SW480 (cell line): ENCODE measurements around the gene PROCR.
A peak's percentile ranks its signal among the peaks of the same experiment; 100 is the strongest.
"Not testable (repeated sequence)": the region's sequence is repeated elsewhere in the genome, so short reads cannot be mapped to it uniquely, and the experiment has no call there.

Experiments
- DNase-seq: peaks from one replicate; pipeline ENCODE4 v3.0.0-alpha.2; 2016; ENCODE audit warnings: low spot score

Gene PROCR

DNA sequence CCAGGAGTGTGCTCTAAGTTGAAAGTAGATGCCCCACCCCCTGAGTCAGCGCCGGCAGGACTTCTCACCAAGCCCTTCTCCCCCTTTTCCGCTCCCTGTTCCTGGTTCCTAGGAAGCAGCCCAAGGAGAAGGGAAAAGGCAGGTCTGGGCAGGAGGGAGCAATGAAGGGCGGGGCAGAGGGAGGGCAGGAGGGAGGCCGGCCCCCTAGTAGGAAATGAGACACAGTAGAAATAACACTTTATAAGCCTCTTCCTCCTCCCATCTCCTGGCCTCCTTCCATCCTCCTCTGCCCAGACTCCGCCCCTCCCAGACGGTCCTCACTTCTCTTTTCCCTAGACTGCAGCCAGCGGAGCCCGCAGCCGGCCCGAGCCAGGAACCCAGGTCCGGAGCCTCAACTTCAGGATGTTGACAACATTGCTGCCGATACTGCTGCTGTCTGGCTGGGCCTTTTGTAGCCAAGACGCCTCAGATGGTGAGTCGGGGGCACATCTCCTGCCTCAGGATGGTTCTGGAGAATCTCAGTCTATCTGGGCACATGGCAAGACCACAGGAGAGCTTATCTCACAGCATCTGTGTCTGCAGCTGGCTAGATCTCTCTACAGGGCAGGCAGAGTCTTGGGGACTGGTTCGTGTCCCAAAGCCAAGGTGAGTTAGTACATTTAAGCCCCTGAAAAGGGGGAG lies at the start of gene PROCR:
Gene PROCR, plus strand, starts transcription at position 320 of the 681 bp plus-strand sequence. Its CDS starts 83 bp downstream, at position 403.
- peak; percentile 77 for DNase-seq

DNA sequence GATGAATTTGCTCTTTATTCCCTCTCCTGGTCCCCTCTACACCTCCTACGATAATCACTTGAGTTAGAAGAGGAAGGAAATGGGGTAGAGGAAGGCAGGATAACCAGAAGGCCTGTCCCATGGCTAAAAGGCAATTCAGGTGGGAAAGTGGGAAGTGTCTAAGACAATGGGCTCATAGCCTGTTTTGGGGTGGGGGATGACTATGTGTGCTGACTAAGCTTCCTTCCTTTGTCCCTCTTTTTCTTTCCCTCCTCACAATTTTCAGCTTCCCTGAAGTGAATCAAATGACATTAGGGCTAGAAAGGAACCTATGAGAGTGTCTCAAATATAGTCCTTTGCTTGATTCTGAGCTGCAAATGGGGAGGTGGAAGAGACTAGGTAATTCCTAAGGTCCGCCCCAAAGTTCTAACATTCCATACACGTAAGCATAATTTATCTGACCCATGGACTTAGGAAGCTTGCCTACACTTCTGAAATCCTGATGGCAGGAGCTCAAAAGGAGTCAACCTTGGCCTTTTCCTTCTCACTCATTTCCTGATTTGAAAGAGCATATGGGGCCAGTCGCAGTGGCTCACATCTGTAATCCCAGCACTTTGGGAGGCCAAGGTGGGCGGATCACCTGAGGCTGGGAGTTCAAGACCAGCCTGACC lies 49.0 kb upstream of the PROCR start:
- no peak for DNase-seq

DNA sequence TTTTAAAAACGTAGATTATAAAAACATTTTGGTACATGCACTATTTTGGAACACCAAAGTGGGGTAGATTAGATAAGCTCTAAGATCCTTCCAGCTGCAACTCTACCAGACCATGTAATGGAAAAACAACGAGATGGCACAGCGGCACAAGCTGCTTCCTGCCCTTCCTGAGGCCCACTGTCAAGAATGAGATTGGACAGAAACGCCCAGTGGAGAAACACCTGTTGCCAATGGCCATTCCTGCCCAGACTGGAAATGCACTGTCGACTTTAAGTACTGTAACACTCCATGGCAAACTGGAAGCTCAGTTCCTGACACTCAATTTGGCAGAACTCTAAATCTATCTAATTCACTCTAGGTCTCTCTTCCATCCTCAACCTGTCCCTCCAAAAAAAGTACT lies 46.1 kb upstream of the PROCR start:
- no peak for DNase-seq

DNA sequence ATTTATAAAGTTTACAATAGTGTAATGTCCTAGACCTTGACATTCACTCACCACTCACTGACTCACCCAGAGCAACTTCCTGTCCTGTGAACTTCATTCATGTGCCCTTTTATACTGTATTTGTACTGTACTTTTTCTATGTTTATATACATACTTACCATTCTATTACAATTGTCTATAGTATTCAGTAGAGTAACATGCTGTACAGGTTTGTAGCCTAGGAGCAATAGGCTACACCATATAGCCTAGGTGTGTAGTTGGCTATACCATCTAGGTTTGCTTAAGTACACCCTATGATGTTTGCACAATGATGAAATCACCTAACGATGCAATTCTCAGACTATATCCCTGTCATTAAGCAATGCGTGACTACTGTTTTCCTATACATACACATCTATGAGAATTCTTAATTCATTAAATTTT lies 42.2 kb upstream of the PROCR start:
- DNase-seq: peak; percentile 36

DNA sequence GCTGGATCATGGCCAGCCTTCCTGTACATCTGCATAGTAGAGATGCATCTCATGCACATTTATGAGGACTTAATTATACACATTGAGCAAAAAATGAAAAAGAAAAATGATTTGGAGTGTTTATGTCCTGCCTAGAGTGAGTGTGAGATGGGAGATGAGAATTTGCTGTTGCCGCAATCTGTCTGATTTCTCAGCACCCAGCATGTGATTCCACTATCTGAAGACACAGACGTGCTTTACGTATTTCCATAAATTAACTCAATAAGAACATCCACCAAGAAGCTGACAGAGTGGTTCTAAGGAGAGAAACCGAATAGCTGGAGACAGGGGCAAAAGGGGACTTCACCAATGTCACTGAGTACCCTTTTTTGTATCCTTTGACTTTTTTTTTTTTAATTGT lies 39.9 kb upstream of the PROCR start:
- DNase-seq: no peak

DNA sequence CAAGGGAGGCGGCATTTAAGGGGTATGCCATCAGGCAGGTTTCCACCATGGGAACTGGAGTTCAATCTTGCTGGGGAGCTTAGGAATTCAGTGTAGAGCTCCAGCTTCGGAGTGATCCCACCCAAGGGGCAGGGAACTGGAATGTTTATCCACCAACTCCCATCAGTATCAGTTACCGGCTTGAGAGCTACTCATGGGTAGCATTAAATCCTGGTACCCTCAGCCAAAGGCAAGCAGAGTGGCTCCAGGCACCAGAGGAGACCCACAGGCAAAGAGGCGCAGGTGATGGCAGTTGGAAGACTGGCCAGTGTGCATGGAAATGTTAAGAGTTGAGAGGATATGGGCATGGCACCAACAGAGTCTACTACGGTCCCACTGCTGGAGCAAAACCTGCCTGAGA lies 38.8 kb upstream of the PROCR start:
- no peak for DNase-seq

DNA sequence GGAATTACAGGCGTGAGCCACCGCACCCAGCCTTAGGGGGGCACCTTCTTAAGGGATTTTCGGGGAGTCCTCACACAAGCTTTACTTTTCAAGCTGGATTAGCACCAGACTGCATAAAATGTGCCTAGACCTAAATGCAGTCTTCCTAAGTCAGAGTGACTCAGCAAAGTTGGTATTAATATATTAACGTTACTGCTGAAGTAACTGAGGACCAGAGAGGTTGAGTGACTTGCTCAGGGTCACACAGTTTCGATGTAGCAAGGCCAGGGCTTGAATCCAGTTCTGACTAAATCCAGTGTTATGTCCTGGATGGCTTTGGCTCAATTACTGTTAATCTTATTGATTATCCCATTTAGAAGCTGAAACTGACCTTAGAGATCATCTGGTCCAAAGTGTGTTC lies 38.1 kb upstream of the PROCR start:
- no peak for DNase-seq

DNA sequence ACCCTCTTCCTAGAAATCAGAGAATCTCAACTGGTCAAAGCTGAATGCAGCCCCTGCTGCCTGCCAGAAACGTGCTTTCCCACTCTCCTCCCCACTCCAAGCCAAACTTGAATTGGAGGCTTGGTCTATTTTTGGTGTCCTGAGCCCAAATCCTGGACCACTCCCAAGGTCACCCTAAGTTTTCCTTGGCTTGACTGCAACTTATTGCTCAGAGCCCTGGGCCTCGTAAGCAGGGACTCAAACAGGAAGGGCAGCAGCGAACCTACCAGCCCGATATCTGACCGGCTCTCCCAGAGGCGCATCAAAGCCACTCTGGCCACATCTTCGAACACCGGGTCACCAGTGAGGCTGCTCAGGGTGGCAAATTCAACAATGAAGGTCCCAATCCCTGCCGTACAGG lies 37.4 kb upstream of the PROCR start:
- no peak for DNase-seq

DNA sequence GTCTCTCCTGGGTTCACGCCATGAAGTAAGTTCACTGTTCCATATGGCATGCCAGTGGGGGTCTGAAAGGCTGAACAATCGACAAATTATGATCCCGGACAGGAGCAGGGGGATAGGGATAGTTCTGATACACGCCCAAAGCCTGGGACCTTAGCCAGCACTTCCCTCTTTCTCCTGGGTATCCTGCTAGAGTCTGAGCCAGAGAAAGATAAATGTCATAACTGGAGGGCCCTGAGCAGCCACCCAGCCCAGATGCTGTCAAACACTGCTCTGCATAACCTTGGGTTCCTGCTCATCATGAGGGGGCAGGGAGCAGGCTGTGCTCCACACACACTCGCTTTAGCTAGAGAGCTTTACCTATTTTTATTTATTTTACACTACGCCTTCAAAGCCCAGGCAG lies 37.0 kb upstream of the PROCR start:
- no peak for DNase-seq

DNA sequence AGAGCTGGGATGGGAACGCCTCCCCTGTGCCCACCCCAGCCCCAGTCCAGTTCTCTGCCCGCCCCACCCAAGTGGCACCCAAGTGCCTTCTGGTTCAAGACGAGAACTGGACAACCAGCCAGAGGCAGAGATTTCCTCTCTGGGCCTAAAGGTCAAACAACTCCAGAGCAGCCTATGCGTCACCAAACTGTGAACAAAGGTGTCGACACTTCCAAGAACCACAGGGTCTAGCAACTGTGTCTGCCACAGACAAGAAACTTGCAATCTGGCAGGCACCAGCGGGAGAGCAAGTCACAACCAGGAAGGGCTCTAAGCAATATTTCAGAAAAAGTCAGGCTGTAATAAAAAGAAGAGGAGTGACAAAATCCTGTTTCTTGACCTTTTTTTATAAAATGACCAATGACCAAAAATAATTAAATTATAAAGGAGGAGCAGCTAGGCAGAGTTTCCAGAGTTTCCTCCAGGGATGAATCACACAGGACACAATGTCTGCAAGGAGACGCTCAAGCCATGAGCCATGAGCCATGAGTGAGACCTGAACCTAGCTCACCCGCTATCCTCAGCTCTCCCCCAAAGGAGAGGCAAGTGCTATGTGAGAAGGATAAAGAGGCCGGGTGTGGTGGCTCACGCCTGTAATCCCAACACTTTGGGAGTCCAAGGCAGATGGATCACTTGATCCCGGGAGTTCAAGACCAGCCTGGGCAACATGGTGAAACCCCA lies 35.8 kb upstream of the PROCR start:
- DNase-seq: no peak

DNA sequence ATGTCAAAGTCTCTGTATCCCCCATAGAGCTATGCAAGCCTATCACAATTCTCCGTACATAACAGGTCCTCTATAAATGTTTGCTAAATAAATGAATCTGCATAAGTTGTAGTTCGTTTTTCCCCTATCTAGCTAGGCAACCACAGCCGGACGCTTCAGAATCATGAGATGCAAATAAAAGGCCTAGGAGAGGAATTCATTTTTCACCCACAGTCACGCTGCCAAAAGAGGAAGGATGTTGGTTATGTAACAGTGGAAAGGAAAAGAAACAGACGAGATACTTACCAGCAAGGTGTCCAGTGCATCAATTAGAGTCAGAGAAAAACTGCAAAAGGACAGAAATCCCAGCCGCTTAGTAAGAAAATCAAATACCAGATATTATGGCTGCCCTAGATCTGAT lies 27.2 kb upstream of the PROCR start:
- DNase-seq: no peak

DNA sequence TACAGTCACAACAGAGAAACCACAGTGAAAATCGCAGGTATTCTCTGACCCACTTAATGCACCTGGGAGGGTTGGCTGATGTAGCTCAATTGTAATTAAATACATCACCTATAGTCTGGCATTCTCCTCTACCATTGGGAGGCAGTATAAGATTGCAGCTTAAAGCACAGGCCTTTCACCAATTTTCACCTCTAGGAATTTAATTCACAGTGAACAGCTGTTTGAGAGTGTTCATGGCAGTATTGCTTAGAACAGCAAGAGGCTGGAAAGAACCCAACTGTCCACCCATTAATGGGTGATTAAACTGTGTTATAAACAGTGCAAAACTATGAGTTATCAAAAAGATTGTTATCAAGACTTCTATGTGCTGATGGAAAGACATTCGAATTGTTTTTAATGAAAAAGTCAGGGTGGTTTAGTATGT lies 26.7 kb upstream of the PROCR start:
- peak; percentile 85 for DNase-seq

DNA sequence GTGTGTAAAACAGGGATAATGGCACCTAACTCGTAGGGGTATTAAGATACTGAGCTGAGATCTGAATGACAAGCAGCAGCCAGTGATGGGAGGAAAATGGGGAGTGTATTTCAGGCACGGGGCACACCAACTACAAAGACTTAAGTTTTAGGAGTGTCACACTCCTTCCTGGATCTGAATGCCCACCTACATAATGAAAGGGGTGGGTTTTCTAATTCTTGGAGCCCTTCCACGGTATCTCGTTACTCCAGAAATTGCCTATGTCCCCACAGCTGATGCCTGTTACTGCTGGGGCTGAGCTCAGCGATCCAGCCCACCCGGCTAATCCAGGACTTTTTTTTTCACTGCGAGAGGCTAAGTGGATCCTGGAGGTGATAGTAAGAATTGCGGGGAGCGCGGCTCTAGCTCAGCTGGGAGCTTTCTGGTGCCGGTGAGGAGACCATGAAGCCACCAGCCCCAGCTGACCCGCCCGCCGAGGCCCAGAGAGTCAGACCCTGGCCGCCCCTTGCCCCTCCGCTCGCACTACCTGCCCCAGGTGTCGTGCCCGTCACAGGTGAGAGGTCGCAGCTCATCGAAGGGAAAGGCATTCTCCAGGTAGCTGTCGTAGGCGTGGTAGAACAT lies 25.5 kb upstream of the PROCR start:
- DNase-seq: peak; percentile 78

DNA sequence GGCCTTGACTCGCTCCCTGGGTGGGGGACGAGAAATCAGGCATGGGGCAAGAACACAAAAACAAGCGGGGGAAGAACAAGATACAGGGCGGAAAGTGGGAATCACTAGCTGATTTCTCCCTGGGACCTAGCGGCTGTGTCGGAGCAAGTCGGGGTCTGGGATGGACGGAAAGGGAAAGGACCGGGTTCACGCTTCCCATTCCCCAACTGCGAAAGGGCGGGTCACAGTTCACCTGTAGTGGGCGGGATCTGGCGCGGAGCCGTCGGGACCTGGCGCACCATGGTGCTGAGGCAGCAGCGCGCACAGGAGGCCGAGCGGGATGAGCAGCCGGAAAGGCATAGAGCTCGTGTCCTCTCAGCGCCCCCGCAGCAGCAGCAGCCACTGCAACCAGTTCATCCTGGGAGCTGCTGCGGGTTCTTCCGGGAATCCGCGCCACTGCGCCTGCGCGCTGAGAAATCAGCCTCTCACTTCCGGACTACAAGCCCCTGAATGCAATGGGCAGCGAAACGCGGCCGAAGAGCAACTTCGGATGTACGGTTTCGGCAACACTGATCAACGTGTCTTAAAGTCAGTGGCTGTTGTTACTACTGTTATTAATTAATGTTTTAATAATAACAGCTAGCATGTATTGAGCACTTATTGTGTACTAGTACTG lies 24.8 kb upstream of the PROCR start, which contains the start of gene EDEM2:
Gene EDEM2, minus strand, starts transcription at position 417 of the 655 bp plus-strand sequence. Its CDS starts 78 bp downstream, at position 339.
- DNase-seq: peak; percentile 99

DNA sequence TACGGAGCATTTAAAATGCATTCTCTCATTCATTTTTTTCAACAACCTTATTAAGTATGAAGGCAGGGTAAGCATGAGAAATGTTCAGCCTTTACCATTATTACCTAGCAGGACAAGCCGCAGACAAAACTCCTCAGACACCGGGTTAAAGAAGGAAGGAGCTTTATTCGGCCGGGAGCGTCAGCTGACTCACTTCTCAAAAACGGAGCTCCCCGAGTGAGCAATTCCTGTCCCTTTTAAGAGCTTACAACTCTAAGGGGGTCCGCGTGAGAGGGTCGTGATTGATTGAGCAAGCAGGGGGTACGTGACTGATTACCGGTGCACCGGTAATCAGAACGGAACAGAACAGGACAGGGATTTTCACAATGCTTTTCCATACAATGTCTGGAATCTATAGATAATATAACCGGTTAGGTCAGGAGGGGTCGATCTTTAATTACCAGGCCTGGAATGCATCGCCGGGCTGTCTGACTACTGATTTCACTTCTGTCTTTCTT lies 24.2 kb upstream of the PROCR start:
- not testable (repeated sequence) for DNase-seq

DNA sequence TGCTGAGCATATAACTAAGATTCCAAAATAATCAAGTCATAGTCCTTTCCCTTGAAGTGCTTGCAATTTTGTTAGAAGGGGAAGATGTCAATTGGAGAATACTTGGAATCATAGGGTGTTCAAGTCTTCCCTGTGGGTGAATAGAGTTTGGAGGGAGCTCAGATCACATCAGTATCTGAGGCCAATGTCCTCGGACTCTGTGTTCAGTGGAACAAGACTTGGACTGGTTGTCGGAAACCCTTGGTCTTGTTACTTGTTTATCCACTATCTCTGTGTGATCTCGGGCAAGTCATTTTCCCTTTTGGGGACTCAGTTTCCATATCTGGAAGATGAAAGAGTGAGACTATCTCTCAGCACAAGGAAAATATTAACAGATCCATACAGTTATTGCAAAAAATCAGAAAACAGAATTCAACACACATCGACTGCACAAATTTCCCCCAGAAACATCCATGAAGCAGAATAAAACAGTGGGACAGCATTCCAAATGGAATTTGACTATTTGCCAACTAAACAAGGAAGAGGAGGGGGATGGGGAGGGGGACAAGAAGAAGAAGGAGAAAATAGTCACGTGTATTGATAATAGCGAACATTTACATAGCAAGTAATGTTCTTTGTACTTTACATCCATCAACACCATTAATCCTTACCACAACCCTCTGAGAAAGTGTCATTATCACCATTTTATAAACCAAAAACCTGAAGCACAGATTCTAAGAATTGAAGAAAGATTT lies 20.9 kb upstream of the PROCR start:
- no peak for DNase-seq

DNA sequence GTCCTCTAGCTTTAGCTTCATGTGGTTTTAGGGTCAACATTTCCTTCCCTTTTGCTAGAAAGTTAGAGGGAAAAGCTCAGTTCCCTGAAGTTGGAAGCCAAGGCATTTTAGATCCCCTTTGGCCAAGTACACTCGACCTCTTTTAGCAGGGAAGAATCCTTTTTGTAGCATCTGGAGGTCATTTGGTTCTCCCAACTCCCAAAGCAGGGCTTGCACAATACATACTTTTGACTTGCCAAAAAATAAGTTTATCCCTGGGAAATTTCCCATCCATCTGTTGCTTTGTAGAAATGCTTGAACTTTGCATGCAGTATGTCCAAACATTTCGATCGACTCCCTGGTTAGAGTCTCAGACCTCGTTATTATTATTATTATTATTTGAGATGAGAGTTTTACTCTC lies 20.1 kb upstream of the PROCR start:
- DNase-seq: no peak

DNA sequence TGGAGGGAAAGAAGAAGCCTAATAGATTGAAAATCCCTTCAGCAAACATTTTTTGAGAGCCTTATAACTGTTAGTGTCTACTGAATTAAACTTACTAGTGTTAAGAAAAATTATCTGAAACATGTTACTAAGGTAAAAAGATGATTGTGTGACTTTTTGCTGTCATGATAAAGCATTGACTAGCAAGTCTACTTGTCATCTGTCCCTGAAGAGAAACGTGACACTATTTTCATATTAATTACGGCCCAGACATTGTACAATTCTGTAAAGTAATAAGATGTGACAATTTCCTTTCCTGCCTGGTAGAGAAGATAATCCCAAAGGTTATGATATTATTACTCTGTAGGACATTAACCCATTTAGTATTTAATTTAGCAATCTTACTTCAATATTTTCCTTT lies 15.9 kb upstream of the PROCR start:
- no peak for DNase-seq

DNA sequence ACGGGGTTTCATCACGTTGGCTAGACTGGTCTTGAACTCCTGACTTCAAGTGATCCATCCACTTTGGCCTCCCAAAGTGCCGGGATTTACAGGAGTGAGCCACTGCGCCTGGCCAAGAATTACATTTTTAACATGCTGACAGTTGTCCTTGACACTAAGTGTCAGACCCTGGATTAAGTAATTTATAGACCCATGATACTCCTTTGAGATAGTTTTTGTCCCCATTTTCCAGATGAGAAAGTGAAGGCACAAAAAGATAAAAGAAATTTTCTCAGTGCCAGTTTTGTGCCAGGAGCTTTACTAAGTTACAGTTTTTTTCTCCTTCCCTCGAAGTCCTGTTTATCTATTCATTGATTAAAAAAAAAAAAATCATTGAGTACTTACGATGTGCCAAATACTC lies 14.9 kb upstream of the PROCR start:
- no peak for DNase-seq

DNA sequence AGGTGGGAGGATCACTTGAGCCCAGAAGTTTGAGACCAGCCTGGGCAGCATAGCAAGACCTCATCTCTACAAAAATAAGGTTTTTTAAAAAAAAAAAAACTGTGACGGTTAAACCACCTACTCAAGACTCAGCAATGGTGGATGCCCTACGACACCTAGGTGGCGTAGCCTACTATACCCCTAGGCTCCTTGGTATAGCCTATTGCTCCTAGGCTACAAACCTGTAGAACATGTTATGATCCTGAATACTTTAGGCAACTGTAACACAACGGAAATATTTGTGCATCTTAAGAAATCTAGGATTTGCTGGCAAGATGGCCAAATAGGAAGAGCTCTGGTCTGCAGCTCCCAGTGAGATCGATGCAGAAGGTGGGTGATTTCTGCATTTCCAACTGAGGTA lies 11.5 kb upstream of the PROCR start:
- not testable (repeated sequence) for DNase-seq

DNA sequence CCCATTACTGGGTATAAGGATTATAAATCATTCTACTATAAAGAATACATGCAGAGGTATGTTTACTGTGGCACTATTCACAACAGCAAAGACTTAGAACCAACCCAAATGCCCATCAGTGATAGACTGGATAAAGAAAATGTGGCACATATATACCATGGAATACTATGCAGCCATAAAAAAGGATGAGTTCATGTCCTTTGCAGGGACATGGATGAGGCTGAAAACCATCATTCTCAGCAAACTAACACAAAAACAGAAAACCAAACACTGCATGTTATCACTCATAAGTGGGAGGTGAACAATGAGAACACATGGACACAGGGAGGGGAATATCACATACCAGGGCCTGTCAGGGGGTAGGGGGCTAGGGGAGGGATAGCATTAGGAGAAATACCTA lies 7.3 kb upstream of the PROCR start:
- DNase-seq: not testable (repeated sequence)
